Effector CD8-positive, alpha-beta T cell (primary cell): ENCODE data around the gene COBL.

Experiments used
- DNase-seq: peaks from one replicate; lab custom pipeline; 2025; lab: John Stamatoyannopoulos, UW

The COBL gene

GRCh38 chr7:51024867-51025266 is 291.7 kb downstream of the COBL start:
- no peak for DNase-seq

GRCh38 chr7:51023547-51023946 is 293.1 kb downstream of the COBL start:
- DNase-seq: no peak

- DNase-seq: no peak
Measured at GRCh38 chr7:51022821-51023220, 293.8 kb downstream of the COBL start.

- no peak for DNase-seq
Measured at GRCh38 chr7:51021906-51022570, 294.6 kb downstream of the COBL start.

GRCh38 chr7:51020944-51021343 is 295.7 kb downstream of the COBL start:
- no peak for DNase-seq

GRCh38 chr7:51019891-51020870 is 296.4 kb downstream of the COBL start:
- DNase-seq: no peak

GRCh38 chr7:51019191-51019844 is 297.3 kb downstream of the COBL start:
- no peak for DNase-seq

- no peak for DNase-seq
Measured at GRCh38 chr7:51017576-51018535, 298.8 kb downstream of the COBL start.

GRCh38 chr7:51016546-51016945 is 300.1 kb downstream of the COBL start:
- DNase-seq: no peak

- no peak for DNase-seq
Measured at GRCh38 chr7:51015581-51015980, 301.0 kb downstream of the COBL start.

GRCh38 chr7:51014811-51015210 is 301.8 kb downstream of the COBL start:
- no peak for DNase-seq

- DNase-seq: no peak
Measured at GRCh38 chr7:51013861-51014511, 302.6 kb downstream of the COBL start.

GRCh38 chr7:51013218-51013786 is 303.3 kb downstream of the COBL start:
- DNase-seq: no peak

GRCh38 chr7:51012569-51013217 is 303.9 kb downstream of the COBL start:
- no peak for DNase-seq

GRCh38 chr7:51011710-51012350 is 304.8 kb downstream of the COBL start:
- DNase-seq: no peak

GRCh38 chr7:51010534-51010933 is 306.1 kb downstream of the COBL start:
- DNase-seq: no peak

GRCh38 chr7:51009716-51010496 is 306.7 kb downstream of the COBL start:
- no peak for DNase-seq
